ENCODE results near the gene ABCG2. TPM values are rescaled to one million over a fixed set of nuclear protein-coding genes. Genes with fewer than 3 reads are reported as not detected.

Gene ABCG2
- total and polyA plus RNA-seq, 2 of the 8 experiments (the other 6 are each of a cell fraction or from before 2014, with no cell fraction given), result 2.4 to 4.6 TPM

DNA sequence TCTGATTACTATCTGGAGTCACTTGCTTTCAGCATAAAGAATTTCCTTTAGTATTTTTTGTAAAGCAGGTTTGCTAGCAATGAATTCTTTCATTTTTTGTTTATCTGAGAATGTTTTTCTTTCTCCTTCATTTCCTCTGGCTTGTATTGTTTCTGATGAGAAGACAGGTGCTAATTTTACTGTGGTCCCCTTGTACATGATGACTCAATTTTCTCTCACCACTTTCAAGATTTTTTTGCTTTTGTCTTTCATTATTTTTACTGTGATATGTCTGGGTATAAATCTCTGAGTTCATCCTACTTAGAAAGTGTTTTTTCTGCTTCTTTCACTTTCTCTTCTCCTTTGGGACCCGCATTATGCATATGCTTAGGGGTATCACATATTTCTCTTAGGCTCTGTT lies 88.4 kb downstream of the ABCG2 start (continued):
- TF ChIP-seq, protein P1, sequence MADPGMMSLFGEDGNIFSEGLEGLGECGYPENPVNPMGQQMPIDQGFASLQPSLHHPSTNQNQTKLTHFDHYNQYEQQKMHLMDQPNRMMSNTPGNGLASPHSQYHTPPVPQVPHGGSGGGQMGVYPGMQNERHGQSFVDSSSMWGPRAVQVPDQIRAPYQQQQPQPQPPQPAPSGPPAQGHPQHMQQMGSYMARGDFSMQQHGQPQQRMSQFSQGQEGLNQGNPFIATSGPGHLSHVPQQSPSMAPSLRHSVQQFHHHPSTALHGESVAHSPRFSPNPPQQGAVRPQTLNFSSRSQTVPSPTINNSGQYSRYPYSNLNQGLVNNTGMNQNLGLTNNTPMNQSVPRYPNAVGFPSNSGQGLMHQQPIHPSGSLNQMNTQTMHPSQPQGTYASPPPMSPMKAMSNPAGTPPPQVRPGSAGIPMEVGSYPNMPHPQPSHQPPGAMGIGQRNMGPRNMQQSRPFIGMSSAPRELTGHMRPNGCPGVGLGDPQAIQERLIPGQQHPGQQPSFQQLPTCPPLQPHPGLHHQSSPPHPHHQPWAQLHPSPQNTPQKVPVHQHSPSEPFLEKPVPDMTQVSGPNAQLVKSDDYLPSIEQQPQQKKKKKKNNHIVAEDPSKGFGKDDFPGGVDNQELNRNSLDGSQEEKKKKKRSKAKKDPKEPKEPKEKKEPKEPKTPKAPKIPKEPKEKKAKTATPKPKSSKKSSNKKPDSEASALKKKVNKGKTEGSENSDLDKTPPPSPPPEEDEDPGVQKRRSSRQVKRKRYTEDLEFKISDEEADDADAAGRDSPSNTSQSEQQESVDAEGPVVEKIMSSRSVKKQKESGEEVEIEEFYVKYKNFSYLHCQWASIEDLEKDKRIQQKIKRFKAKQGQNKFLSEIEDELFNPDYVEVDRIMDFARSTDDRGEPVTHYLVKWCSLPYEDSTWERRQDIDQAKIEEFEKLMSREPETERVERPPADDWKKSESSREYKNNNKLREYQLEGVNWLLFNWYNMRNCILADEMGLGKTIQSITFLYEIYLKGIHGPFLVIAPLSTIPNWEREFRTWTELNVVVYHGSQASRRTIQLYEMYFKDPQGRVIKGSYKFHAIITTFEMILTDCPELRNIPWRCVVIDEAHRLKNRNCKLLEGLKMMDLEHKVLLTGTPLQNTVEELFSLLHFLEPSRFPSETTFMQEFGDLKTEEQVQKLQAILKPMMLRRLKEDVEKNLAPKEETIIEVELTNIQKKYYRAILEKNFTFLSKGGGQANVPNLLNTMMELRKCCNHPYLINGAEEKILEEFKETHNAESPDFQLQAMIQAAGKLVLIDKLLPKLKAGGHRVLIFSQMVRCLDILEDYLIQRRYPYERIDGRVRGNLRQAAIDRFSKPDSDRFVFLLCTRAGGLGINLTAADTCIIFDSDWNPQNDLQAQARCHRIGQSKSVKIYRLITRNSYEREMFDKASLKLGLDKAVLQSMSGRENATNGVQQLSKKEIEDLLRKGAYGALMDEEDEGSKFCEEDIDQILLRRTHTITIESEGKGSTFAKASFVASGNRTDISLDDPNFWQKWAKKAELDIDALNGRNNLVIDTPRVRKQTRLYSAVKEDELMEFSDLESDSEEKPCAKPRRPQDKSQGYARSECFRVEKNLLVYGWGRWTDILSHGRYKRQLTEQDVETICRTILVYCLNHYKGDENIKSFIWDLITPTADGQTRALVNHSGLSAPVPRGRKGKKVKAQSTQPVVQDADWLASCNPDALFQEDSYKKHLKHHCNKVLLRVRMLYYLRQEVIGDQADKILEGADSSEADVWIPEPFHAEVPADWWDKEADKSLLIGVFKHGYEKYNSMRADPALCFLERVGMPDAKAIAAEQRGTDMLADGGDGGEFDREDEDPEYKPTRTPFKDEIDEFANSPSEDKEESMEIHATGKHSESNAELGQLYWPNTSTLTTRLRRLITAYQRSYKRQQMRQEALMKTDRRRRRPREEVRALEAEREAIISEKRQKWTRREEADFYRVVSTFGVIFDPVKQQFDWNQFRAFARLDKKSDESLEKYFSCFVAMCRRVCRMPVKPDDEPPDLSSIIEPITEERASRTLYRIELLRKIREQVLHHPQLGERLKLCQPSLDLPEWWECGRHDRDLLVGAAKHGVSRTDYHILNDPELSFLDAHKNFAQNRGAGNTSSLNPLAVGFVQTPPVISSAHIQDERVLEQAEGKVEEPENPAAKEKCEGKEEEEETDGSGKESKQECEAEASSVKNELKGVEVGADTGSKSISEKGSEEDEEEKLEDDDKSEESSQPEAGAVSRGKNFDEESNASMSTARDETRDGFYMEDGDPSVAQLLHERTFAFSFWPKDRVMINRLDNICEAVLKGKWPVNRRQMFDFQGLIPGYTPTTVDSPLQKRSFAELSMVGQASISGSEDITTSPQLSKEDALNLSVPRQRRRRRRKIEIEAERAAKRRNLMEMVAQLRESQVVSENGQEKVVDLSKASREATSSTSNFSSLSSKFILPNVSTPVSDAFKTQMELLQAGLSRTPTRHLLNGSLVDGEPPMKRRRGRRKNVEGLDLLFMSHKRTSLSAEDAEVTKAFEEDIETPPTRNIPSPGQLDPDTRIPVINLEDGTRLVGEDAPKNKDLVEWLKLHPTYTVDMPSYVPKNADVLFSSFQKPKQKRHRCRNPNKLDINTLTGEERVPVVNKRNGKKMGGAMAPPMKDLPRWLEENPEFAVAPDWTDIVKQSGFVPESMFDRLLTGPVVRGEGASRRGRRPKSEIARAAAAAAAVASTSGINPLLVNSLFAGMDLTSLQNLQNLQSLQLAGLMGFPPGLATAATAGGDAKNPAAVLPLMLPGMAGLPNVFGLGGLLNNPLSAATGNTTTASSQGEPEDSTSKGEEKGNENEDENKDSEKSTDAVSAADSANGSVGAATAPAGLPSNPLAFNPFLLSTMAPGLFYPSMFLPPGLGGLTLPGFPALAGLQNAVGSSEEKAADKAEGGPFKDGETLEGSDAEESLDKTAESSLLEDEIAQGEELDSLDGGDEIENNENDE (IDR thresholded peaks at IDR 0.05; ENCODE audit: insufficient replicate concordance, low read length), result no peak
- no peak for TF ChIP-seq SIN3A (conservative IDR thresholded peaks at IDR 0.05 in 1 of 2, IDR thresholded peaks at IDR 0.05 in 1 of 2; ENCODE audit: low read depth in 1 of 2, low read length in 2 of 2)
- TF ChIP-seq FOSL1 (IDR thresholded peaks at IDR 0.05; ENCODE audit: insufficient read depth, low read depth, low read length), result no peak
- no peak for TF ChIP-seq JUN (IDR thresholded peaks at IDR 0.05; ENCODE audit: low read depth, low read length)
- no peak for TF ChIP-seq CBX8 (IDR thresholded peaks at IDR 0.05; ENCODE audit: borderline replicate concordance, low read depth, low read length)
- no peak for TF ChIP-seq RBBP5 (IDR thresholded peaks at IDR 0.05; ENCODE audit: borderline replicate concordance, low read depth, low read length)
- TF ChIP-seq CREB1 (IDR thresholded peaks at IDR 0.05), result no peak
- no peak for TF ChIP-seq TAF1 (IDR thresholded peaks at IDR 0.05; ENCODE audit: low read depth, low read length)
